ENCODE data around the gene A3GALT2.

A3GALT2 gene

DNA sequence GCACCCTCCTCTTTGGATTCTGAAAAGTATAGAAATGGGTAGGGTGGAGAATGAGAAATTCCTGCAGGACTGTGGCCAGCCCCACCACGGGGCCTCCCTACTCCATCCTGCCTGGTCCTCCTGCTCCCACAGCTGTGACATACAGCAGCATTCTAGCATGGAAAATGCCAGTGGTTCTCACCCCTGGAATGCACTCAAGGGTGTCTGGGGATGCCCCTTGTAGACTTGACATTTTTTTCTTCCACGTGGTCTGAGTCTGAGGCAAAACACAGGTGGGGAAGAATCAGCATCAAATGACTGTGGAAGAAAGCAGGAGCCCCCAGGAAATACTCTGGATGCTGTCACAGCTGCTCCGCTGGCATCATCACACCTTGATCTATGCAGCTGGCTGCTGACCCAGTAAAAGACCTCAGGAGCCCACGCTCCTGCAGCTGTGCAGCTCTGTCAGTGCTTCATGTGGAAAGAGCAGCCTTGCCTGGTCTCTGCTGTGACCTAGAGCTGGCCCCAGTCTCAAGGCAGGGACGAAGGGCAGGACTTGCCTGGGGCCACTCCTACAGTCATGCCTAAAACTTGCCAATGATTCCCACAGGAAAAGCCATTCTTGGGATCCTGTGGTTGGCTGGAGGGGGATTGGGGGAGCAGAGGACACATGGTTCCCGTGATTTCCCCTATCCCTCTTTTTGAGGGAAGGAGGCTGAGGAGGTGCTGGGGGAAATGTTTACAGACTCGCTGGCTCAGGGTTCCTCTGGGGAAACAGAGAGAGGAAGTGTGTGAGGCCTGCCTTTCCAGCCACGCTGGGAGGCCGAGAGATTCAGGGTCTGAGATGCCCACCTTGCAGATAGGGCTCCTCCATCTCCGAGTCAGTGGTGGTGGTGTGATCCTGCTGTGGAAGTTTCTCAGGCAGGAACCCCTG lies 10.8 kb upstream of the A3GALT2 start:
- H3K27ac Mint-ChIP-seq, result peak overlapping the region; percentile 20 to 60 (median 32)
- peaks cover 49% of the 10 kb centered on the region for H3K4me1 Mint-ChIP-seq
- H3K9me3 Mint-ChIP-seq, result no peaks in the 10 kb centered on the region
- no peaks in the 10 kb centered on the region for H3K27me3 Mint-ChIP-seq (ENCODE audit: low read depth)
- no peak for TF ChIP-seq CTCF (IDR thresholded peaks at IDR 0.05; ENCODE audit: unreplicated experiment in 3 of 3)
- peaks cover 80% of the 10 kb centered on the region for H3K36me3 Mint-ChIP-seq (ENCODE audit: low read depth)
- no peak overlapping the region for H3K4me3 Mint-ChIP-seq

- no peak for TF ChIP-seq CTCF (IDR thresholded peaks at IDR 0.05; ENCODE audit: unreplicated experiment in 3 of 3)
- Mint-ChIP-seq H3K4me3 (no peak overlapping the region), H3K4me1 (peaks cover 47% of the 10 kb centered on the region), H3K36me3 (ENCODE audit: low read depth) (peaks cover 87% of the 10 kb centered on the region), H3K27me3 (ENCODE audit: low read depth) (no peaks in the 10 kb centered on the region), H3K27ac (no peak overlapping the region), H3K9me3 (no peaks in the 10 kb centered on the region)
Measured at GRCh38 chr1:33330906-33331305, 10.0 kb upstream of the A3GALT2 start.

- Mint-ChIP-seq H3K4me1 (peaks cover 52% of the 10 kb centered on the region), H3K36me3 (ENCODE audit: low read depth) (peaks cover 92% of the 10 kb centered on the region), H3K9me3 (no peaks in the 10 kb centered on the region), H3K27ac (no peak overlapping the region), H3K27me3 (ENCODE audit: low read depth) (no peaks in the 10 kb centered on the region), H3K4me3 (no peak overlapping the region)
- no peak for TF ChIP-seq CTCF (IDR thresholded peaks at IDR 0.05; ENCODE audit: unreplicated experiment in 3 of 3)
Measured at GRCh38 chr1:33330361-33330890, 9.5 kb upstream of the A3GALT2 start.

DNA sequence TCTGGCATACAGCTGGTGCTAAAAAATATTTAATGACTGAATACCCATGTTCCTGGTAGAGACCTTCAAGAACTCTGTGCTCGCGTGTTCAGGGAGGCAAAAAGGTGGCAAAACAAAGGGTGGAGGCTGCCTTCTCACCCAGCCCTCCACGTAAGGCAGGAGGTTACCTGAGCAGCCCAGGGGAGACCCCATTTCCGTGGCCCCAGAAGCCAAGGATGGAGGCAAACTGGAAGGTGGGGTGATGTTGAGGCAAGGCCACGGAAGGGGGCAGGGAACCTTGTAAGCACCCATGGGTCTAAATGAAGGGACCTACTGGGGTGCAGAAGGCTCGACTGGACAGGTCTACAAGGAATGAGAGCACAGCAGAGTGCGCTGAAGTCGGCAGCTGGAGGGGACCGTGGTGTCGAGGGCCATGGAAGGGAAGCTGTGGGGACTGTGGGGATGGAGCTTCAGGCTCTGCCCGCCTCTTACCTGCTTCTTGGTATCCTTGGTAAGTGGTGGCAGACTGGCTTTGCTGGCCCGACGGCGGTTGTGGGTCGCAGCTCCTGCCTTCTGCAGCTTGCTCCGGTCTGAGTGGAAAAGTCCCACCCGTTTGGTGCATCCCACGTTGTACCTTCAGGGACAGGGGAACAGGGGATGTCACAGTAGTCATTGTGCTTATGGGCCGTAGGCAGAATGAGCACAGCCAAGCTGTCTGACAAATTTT lies 8.9 kb upstream of the A3GALT2 start:
- no peak for TF ChIP-seq CTCF (IDR thresholded peaks at IDR 0.05; ENCODE audit: unreplicated experiment in 3 of 3)
- Mint-ChIP-seq H3K36me3 (ENCODE audit: low read depth) (peaks cover 93% of the 10 kb centered on the region), H3K9me3 (no peaks in the 10 kb centered on the region), H3K4me1 (peaks cover 52% of the 10 kb centered on the region), H3K27ac (peak overlapping the region in 1 of 3 experiments; percentile 60), H3K4me3 (no peak overlapping the region), H3K27me3 (ENCODE audit: low read depth) (no peaks in the 10 kb centered on the region)

- Mint-ChIP-seq H3K4me1 (peaks cover 52% of the 10 kb centered on the region), H3K4me3 (no peak overlapping the region), H3K36me3 (ENCODE audit: low read depth) (peaks cover 92% of the 10 kb centered on the region), H3K9me3 (no peaks in the 10 kb centered on the region), H3K27me3 (ENCODE audit: low read depth) (no peaks in the 10 kb centered on the region), H3K27ac (no peak overlapping the region)
- no peak for TF ChIP-seq CTCF (IDR thresholded peaks at IDR 0.05; ENCODE audit: unreplicated experiment in 3 of 3)
Measured at GRCh38 chr1:33328817-33329216, 7.9 kb upstream of the A3GALT2 start.

Data from nephron (organoid).